ENCODE data around the gene TEX261. TPM values are rescaled to one million over a fixed set of nuclear protein-coding genes. Genes with fewer than 3 reads are reported as not detected.

Gene TEX261
- total RNA-seq, 1 donor from 2014 or later: 50.0 TPM

- no peak for TF ChIP-seq CTCF (conservative IDR thresholded peaks at IDR 0.05)
- H3K9me3 Mint-ChIP-seq: no peaks in the 10 kb centered on the region
- H3K4me3 Mint-ChIP-seq: no peak overlapping the region
- no peak for DNase-seq (ENCODE audit: extremely low spot score, unreplicated experiment)
- no peak overlapping the region for H3K27ac Mint-ChIP-seq
- H3K4me1 Mint-ChIP-seq (ENCODE audit: unreplicated experiment): no peaks in the 10 kb centered on the region
- H3K36me3 Mint-ChIP-seq: no peaks in the 10 kb centered on the region
- peaks cover 61% of the 10 kb centered on the region for H3K27me3 Mint-ChIP-seq
Measured at GRCh38 chr2:70956141-70956540, 38.5 kb downstream of the TEX261 start.

GRCh38 chr2:70954886-70955285 is 39.8 kb downstream of the TEX261 start:
- Mint-ChIP-seq H3K4me1 (ENCODE audit: unreplicated experiment) (no peaks in the 10 kb centered on the region), H3K27ac (no peak overlapping the region), H3K27me3 (peaks cover 59% of the 10 kb centered on the region), H3K4me3 (no peak overlapping the region), H3K9me3 (no peaks in the 10 kb centered on the region), H3K36me3 (no peaks in the 10 kb centered on the region)
- TF ChIP-seq CTCF (conservative IDR thresholded peaks at IDR 0.05): no peak
- no peak for DNase-seq (ENCODE audit: extremely low spot score, unreplicated experiment)

GRCh38 chr2:70949086-70949485 is 45.6 kb downstream of the TEX261 start:
- Mint-ChIP-seq H3K27ac (no peak overlapping the region), H3K4me1 (ENCODE audit: unreplicated experiment) (peaks cover 10% of the 10 kb centered on the region), H3K36me3 (no peaks in the 10 kb centered on the region), H3K9me3 (no peaks in the 10 kb centered on the region), H3K27me3 (peaks cover 65% of the 10 kb centered on the region), H3K4me3 (no peak overlapping the region)
- peak; percentile 2 for DNase-seq (ENCODE audit: extremely low spot score, unreplicated experiment)
- no peak for TF ChIP-seq CTCF (conservative IDR thresholded peaks at IDR 0.05)

- Mint-ChIP-seq H3K27ac (no peak overlapping the region), H3K27me3 (peaks cover 63% of the 10 kb centered on the region), H3K9me3 (no peaks in the 10 kb centered on the region), H3K4me1 (ENCODE audit: unreplicated experiment) (peaks cover 15% of the 10 kb centered on the region), H3K4me3 (peak overlapping the region; percentile 78), H3K36me3 (no peaks in the 10 kb centered on the region)
- TF ChIP-seq CTCF (conservative IDR thresholded peaks at IDR 0.05): peak; percentile 93
- peak; percentile 81 for DNase-seq (ENCODE audit: extremely low spot score, unreplicated experiment)
Measured at GRCh38 chr2:70948337-70949003, 46.2 kb downstream of the TEX261 start.

- H3K4me3 Mint-ChIP-seq: no peak overlapping the region
- H3K27me3 Mint-ChIP-seq: peaks cover 56% of the 10 kb centered on the region
- no peaks in the 10 kb centered on the region for H3K36me3 Mint-ChIP-seq
- TF ChIP-seq CTCF (conservative IDR thresholded peaks at IDR 0.05): no peak
- H3K9me3 Mint-ChIP-seq: no peaks in the 10 kb centered on the region
- H3K27ac Mint-ChIP-seq: no peak overlapping the region
- DNase-seq (ENCODE audit: extremely low spot score, unreplicated experiment): peak; percentile 49
- H3K4me1 Mint-ChIP-seq (ENCODE audit: unreplicated experiment): peaks cover 19% of the 10 kb centered on the region
Measured at GRCh38 chr2:70947556-70948184, 47.0 kb downstream of the TEX261 start.

Data from type B pancreatic cell (in vitro differentiated cells).